ENCODE results near the gene KCNT2. TPM values are rescaled to one million over a fixed set of nuclear protein-coding genes. Genes with fewer than 3 reads are reported as not detected.

Gene KCNT2
- total and polyA plus RNA-seq, 10 of the 15 experiments (the other 5 are each of a cell fraction or from before 2014, with no cell fraction given): not detected

GRCh38 chr1:196324345-196324744, 283.9 kb downstream of the KCNT2 start:
- Histone ChIP-seq H3K9ac (ENCODE audit: control insufficient read depth, insufficient read depth, low read length) (no peak overlapping the region), H3K79me2 (ENCODE audit: control insufficient read depth, insufficient read depth, low read length) (no peaks in the 10 kb centered on the region), H3K4me1 (ENCODE audit: control insufficient read depth, insufficient read depth, low read length) (no peaks in the 10 kb centered on the region), H3K27me3 (replicated peaks in 1 of 2; ENCODE audit: control insufficient read depth in 2 of 2, insufficient read depth in 2 of 2, low read length in 1 of 2) (no peaks in the 10 kb centered on the region), H3K36me3 (ENCODE audit: control insufficient read depth in 2 of 2, insufficient read depth in 2 of 2, low read length in 1 of 2) (no peaks in the 10 kb centered on the region), H2AFZ (ENCODE audit: control insufficient read depth, low read depth, low read length) (no peak overlapping the region), H4K20me1 (ENCODE audit: control insufficient read depth, insufficient read depth) (no peaks in the 10 kb centered on the region), H3K4me2 (ENCODE audit: control insufficient read depth, insufficient read depth) (no peak overlapping the region), H3K4me3 (no peak overlapping the region), H3K27ac (ENCODE audit: control insufficient read depth, insufficient read depth) (no peak overlapping the region), H3K9me3 (replicated peaks; ENCODE audit: control insufficient read depth, insufficient read depth, low read length) (no peaks in the 10 kb centered on the region)
- ChIA-PET CTCF (no interaction called here), SMC1A (ENCODE audit: uncharacterized antibody, unreplicated experiment) (no interaction called here), POLR2A (no interaction called here), RAD21 (ENCODE audit: unreplicated experiment) (interaction anchor here (0.6 kb wide), 1 partner anchor 8 kb away, joined by 3 read pairs; no protein-coding TSS in a partner anchor)
- BruUV-seq (replicated peaks): no TSS peak
- WGBS (ENCODE audit: insufficient coverage, insufficient replicate concordance, low lambda C conversion rate, missing lambda C conversion rate): 0% methylated on average over 1 of the region's 1 CpG
- in situ Hi-C loops (cut with MboI) (loop anchor here (25.0 kb wide), 1 partner anchor 338 kb away; the partner anchor contains the start of gene CFH), intact Hi-C loops (cut with micrococcal nuclease; ENCODE audit: unreplicated experiment) (no loop called here)
- no peak for FAIRE-seq
- TF ChIP-seq CEBPZ (IDR thresholded peaks at IDR 0.05; ENCODE audit: low read depth, low read length): no peak
- TF ChIP-seq POLR2A (IDR thresholded peaks at IDR 0.05; ENCODE audit: low read depth, low read length): no peak
- TF ChIP-seq MTA3 (IDR thresholded peaks at IDR 0.05; ENCODE audit: borderline replicate concordance, low read length): no peak
- TF ChIP-seq ZNF274 (IDR thresholded peaks at IDR 0.05; ENCODE audit: insufficient read depth, insufficient read length): no peak
- TF ChIP-seq ZBTB4 (CRISPR knock-in tag; IDR thresholded peaks at IDR 0.05): no peak
- TF ChIP-seq CHD2 (IDR thresholded peaks at IDR 0.05; ENCODE audit: borderline replicate concordance, low read depth, low read length): no peak
- no peak for TF ChIP-seq WRNIP1 (IDR thresholded peaks at IDR 0.05; ENCODE audit: borderline replicate concordance, low read depth, low read length)
- TF ChIP-seq ZNF24 (IDR thresholded peaks at IDR 0.05): no peak
- no peak for TF ChIP-seq NFIC (IDR thresholded peaks at IDR 0.05; ENCODE audit: low read depth, low read length)
- no peak for TF ChIP-seq EZH2 (IDR thresholded peaks at IDR 0.05; ENCODE audit: borderline replicate concordance, control insufficient read depth, low read depth, low read length)
- no peak for TF ChIP-seq CHD4 (IDR thresholded peaks at IDR 0.05)
- no peak for TF ChIP-seq FOS (IDR thresholded peaks at IDR 0.05; ENCODE audit: borderline replicate concordance, extremely low read depth, insufficient read length)
- no peak for TF ChIP-seq NR2F1 (conservative IDR thresholded peaks at IDR 0.05)
- DNase-seq (ENCODE audit: low read depth, low spot score): no peak
- ATAC-seq: no peak

Data from GM12878 (cell line).